C4-2B (cell line): ENCODE results near the gene CDH20.

Experiments used
- H3K27ac ChIP-seq: fragments of 450-650 bp; 2 replicates; pipeline ENCODE4 v1.5.1; 2017
- CTCF ChIP-seq: fragments of 450-650 bp; conservative IDR thresholded peaks from 2 replicates; pipeline ENCODE4 v1.5.1; 2017; ENCODE audit warnings: mild to moderate bottlenecking
- ZFX ChIP-seq: fragments of 450-650 bp; IDR thresholded peaks from 2 replicates; pipeline ENCODE4 v1.6.1; 2017

Gene CDH20

GRCh38 chr18:61582202-61582710 is 249.0 kb downstream of the CDH20 start:
- TF ChIP-seq ZFX (no peak), CTCF (peak; percentile 74)
- H3K27ac ChIP-seq, result no peak overlapping the region

- H3K27ac ChIP-seq, result no peak overlapping the region
- TF ChIP-seq CTCF (no peak), ZFX (no peak)
These were observed 250.3 kb downstream of the CDH20 start for GRCh38 chr18:61583548-61583947.

GRCh38 chr18:61587865-61588264 is 254.6 kb downstream of the CDH20 start:
- H3K27ac ChIP-seq, result no peak overlapping the region
- TF ChIP-seq CTCF, result no peak
- no peak for TF ChIP-seq ZFX

GRCh38 chr18:61589053-61589723 is 256.0 kb downstream of the CDH20 start:
- no peak overlapping the region for H3K27ac ChIP-seq

GRCh38 chr18:61589724-61590065 is 256.5 kb downstream of the CDH20 start:
- TF ChIP-seq ZFX (no peak), CTCF (no peak)
- H3K27ac ChIP-seq, result no peak overlapping the region

More at GRCh38 chr18:61589053-61589723, 256.0 kb downstream of the CDH20 start:
- TF ChIP-seq ZFX, result no peak
- TF ChIP-seq CTCF, result no peak

GRCh38 chr18:61591253-61591652 is 258.0 kb downstream of the CDH20 start:
- TF ChIP-seq ZFX (no peak), CTCF (no peak)
- H3K27ac ChIP-seq, result no peak overlapping the region

- no peak overlapping the region for H3K27ac ChIP-seq
- TF ChIP-seq ZFX (no peak), CTCF (no peak)
These were observed 262.5 kb downstream of the CDH20 start for GRCh38 chr18:61595615-61596251.
